ENCODE results near the gene GNA12. TPM values are rescaled to one million over a fixed set of nuclear protein-coding genes. Genes with fewer than 3 reads are reported as not detected.

Gene GNA12
- total and polyA plus RNA-seq, 9 of the 15 experiments (the other 6 are each of a cell fraction or from before 2014, with no cell fraction given) = 0.65 to 32.7 (median 9.6) TPM

DNA sequence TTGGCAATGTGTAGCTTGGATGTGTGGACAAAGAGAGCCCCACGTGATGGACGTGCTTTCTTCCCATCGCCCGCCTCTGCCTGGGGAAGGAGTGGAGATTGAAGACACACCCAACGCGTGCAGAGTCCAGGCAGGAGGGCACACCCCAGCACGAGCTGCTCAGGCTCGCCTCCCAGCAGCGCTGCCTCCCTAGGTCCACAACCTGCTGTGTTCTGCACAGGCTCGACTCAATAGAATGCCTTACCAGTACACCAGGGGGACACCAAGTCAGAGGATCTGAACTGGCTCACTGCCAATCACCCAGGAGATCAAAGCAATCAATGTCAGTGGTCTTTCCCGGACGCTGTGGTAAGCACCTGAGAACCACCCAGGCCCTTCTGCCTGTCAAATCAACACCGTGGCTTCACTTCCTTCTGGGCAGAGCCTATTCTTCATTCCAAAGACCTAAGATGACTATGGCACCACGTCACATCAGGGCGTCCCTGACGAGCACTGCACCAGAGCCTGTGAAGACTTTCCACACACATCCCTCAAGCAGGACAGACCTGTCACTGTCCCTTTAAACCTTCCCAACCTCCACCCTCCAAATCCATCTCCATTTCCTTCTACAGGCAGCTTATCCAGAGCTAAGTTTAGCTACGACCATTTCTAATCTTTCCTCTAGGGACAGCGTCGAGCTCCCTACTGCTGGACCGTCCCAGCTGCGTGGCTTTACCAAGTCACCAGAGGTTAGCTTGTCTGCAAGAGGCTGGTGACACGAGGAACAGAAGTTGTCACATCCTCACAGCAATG lies 83.8 kb downstream of the GNA12 start (continued):
- TF ChIP-seq EHMT2 (IDR thresholded peaks at IDR 0.05) = 0 out of 2 replicates have a peak, but pooled peaks have one; percentile 38
- TF ChIP-seq BMI1 (IDR thresholded peaks at IDR 0.05; ENCODE audit: low read length) = no peak
- TF ChIP-seq TOE1 (IDR thresholded peaks at IDR 0.05; ENCODE audit: borderline replicate concordance) = no peak
- 0 out of 2 replicates have a peak, but pooled peaks have one; percentile 45 for TF ChIP-seq TOE1 (CRISPR knock-in tag; IDR thresholded peaks at IDR 0.05; ENCODE audit: borderline replicate concordance, low read depth)
- TF ChIP-seq POLR2AphosphoS5 (IDR thresholded peaks at IDR 0.05; ENCODE audit: control insufficient read depth, insufficient read depth, low read depth, low read length) = no peak
- peak; percentile 60 to 68 (median 61) for TF ChIP-seq CTCF (IDR thresholded peaks at IDR 0.05 in 2 of 3, conservative IDR thresholded peaks at IDR 0.05 in 1 of 3; ENCODE audit: insufficient read depth in 2 of 3, low read depth in 1 of 3, low read length in 3 of 3)
- TF ChIP-seq BACH1 (tag; IDR thresholded peaks at IDR 0.05) = no peak
- TF ChIP-seq CCNT2 (IDR thresholded peaks at IDR 0.05; ENCODE audit: borderline replicate concordance, extremely low read depth, insufficient read length, low read depth, low read length) = no peak
- no peak for TF ChIP-seq ZFP30 (CRISPR knock-in tag; IDR thresholded peaks at IDR 0.05; ENCODE audit: borderline replicate concordance)
- no peak for TF ChIP-seq CC2D1A (IDR thresholded peaks at IDR 0.05)
- no peak for TF ChIP-seq U2AF1 (optimal IDR thresholded peaks at IDR 0.05; ENCODE audit: low read depth, low read length)
- no peak for TF ChIP-seq ZBTB17 (CRISPR knock-in tag; IDR thresholded peaks at IDR 0.05)
- TF ChIP-seq MYC (IDR thresholded peaks at IDR 0.05; ENCODE audit: low read depth, low read length) = no peak
- no peak for TF ChIP-seq MYC (CRISPR knock-in tag; IDR thresholded peaks at IDR 0.05; ENCODE audit: borderline replicate concordance, low read depth)
- TF ChIP-seq, protein P1, sequence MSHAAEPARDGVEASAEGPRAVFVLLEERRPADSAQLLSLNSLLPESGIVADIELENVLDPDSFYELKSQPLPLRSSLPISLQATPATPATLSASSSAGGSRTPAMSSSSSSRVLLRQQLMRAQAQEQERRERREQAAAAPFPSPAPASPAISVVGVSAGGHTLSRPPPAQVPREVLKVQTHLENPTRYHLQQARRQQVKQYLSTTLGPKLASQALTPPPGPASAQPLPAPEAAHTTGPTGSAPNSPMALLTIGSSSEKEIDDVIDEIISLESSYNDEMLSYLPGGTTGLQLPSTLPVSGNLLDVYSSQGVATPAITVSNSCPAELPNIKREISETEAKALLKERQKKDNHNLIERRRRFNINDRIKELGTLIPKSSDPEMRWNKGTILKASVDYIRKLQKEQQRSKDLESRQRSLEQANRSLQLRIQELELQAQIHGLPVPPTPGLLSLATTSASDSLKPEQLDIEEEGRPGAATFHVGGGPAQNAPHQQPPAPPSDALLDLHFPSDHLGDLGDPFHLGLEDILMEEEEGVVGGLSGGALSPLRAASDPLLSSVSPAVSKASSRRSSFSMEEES (CRISPR knock-in tag; IDR thresholded peaks at IDR 0.05) = no peak
- TF ChIP-seq FOXM1 (IDR thresholded peaks at IDR 0.05; ENCODE audit: low read depth) = no peak
- no peak for TF ChIP-seq FOXM1 (CRISPR knock-in tag; IDR thresholded peaks at IDR 0.05; ENCODE audit: low read depth)
- no peak for TF ChIP-seq KDM1A (IDR thresholded peaks at IDR 0.05)
- TF ChIP-seq ZBED1 (IDR thresholded peaks at IDR 0.05) = 0 out of 2 replicates have a peak, but pooled peaks have one; percentile 11
- TF ChIP-seq ZFP1 (CRISPR knock-in tag; IDR thresholded peaks at IDR 0.05) = no peak
- TF ChIP-seq, protein P2, sequence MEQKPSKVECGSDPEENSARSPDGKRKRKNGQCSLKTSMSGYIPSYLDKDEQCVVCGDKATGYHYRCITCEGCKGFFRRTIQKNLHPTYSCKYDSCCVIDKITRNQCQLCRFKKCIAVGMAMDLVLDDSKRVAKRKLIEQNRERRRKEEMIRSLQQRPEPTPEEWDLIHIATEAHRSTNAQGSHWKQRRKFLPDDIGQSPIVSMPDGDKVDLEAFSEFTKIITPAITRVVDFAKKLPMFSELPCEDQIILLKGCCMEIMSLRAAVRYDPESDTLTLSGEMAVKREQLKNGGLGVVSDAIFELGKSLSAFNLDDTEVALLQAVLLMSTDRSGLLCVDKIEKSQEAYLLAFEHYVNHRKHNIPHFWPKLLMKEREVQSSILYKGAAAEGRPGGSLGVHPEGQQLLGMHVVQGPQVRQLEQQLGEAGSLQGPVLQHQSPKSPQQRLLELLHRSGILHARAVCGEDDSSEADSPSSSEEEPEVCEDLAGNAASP (IDR thresholded peaks at IDR 0.05) = no peak
- no peak for TF ChIP-seq IRF9 (tag; IDR thresholded peaks at IDR 0.05)
- TF ChIP-seq FUS (optimal IDR thresholded peaks at IDR 0.05; ENCODE audit: low read depth, low read length) = no peak
- TF ChIP-seq U2AF2 (optimal IDR thresholded peaks at IDR 0.05; ENCODE audit: low read depth, low read length) = no peak

Data from K562 (cell line).